ENCODE results near the gene TCF15.

DNA sequence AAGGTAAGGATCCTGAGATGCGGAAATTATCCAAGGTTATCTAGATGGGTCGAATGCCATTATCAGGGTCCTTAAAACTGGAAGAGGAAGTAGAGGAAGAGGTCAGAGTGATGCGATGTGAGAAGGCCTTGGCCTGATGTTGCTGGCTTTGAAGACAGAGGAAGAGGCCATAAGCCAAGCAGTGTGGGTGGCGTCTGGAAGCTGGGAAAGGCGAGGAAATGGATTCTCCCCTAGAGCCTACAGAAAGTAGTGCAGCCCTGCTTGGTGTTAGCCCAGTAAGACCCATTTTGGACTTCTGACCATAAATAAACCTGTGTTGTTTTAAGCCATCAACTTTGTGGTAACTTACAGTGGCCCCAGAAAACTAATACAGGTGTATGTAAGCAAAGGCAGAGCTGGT, 40.8 kb upstream of the TCF15 start:
- no peak for TF ChIP-seq CTCF (IDR thresholded peaks at IDR 0.05; ENCODE audit: low read depth, low read length, missing input control)
- no peak for TF ChIP-seq YY1 (IDR thresholded peaks at IDR 0.05)
- TF ChIP-seq SP1 (IDR thresholded peaks at IDR 0.05) = no peak
